Progenitor cell of endocrine pancreas (in vitro differentiated cells): ENCODE data around the gene SMAD5. TPM values are rescaled to one million over a fixed set of nuclear protein-coding genes. Genes with fewer than 3 reads are reported as not detected.

Source experiments
- DNase-seq: peaks from one replicate; pipeline ENCODE4 v3.0.0; 2021; ENCODE audit warnings: low spot score; ENCODE audit not compliant: unreplicated experiment
- H3K27ac Mint-ChIP-seq: 2 replicates; pipeline ENCODE4 v1.8.0; 2021; ENCODE audit warnings: mild to moderate bottlenecking, moderate library complexity, mixed read lengths
- H3K27me3 Mint-ChIP-seq: 2 replicates; pipeline ENCODE4 v1.8.0; 2021; ENCODE audit warnings: mixed read lengths
- H3K36me3 Mint-ChIP-seq: 2 replicates; pipeline ENCODE4 v1.8.0; 2022; ENCODE audit warnings: mixed read lengths; ENCODE audit not compliant: insufficient read depth
- H3K4me1 Mint-ChIP-seq: 2 replicates; pipeline ENCODE4 v1.8.0; 2021; ENCODE audit warnings: low read depth, mixed read lengths
- H3K4me3 Mint-ChIP-seq: 2 replicates; pipeline ENCODE4 v1.8.0; 2021; ENCODE audit warnings: low read depth, mild to moderate bottlenecking, moderate library complexity, mixed read lengths
- H3K9me3 Mint-ChIP-seq: 2 replicates; pipeline ENCODE4 v1.8.0; 2021; ENCODE audit warnings: low read depth, mixed read lengths
- total RNA-seq: library from RNA; stranded (reverse); gene quantifications from 2 replicates; pipeline ENCODE4 v1.2.1, GENCODE V29; 2021
- TF ChIP-seq, protein P1 (sequence below): fragments of 200-600 bp; sonication (generic); IDR thresholded peaks from one replicate; pipeline ENCODE4 v1.5.0; 2021; ENCODE audit warnings: antibody characterized with exemption, mild to moderate bottlenecking; ENCODE audit not compliant: unreplicated experiment

The SMAD5 gene
- total RNA-seq, 1 donor from 2014 or later: 92.3 TPM

DNA sequence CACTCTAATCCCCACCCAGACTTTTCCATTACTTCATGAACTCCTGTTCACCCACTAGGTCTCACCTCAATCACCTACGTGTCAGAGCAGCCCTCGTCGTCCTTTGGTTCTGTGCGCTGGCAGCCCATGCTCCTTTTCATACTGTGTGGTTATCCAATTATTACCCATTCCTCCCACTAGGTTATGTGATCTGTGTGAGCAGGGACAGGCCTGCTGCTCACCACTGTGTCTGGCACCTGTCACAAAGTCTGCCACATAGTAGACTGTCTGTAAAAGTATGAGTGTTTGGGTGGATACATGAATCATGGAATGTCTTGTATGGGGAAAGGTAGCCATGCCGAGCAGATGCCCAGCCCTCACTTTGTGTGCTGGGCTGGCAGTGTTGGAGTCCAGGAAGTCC, 12.1 kb upstream of the SMAD5 start:
- TF ChIP-seq, protein P1, sequence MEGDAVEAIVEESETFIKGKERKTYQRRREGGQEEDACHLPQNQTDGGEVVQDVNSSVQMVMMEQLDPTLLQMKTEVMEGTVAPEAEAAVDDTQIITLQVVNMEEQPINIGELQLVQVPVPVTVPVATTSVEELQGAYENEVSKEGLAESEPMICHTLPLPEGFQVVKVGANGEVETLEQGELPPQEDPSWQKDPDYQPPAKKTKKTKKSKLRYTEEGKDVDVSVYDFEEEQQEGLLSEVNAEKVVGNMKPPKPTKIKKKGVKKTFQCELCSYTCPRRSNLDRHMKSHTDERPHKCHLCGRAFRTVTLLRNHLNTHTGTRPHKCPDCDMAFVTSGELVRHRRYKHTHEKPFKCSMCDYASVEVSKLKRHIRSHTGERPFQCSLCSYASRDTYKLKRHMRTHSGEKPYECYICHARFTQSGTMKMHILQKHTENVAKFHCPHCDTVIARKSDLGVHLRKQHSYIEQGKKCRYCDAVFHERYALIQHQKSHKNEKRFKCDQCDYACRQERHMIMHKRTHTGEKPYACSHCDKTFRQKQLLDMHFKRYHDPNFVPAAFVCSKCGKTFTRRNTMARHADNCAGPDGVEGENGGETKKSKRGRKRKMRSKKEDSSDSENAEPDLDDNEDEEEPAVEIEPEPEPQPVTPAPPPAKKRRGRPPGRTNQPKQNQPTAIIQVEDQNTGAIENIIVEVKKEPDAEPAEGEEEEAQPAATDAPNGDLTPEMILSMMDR: no peak
- peaks cover 17% of the 10 kb centered on the region for H3K27me3 Mint-ChIP-seq
- no peak overlapping the region for H3K27ac Mint-ChIP-seq
- no peaks in the 10 kb centered on the region for H3K36me3 Mint-ChIP-seq
- DNase-seq: no peak
- peaks cover 11% of the 10 kb centered on the region for H3K4me1 Mint-ChIP-seq
- H3K4me3 Mint-ChIP-seq: no peak overlapping the region
- H3K9me3 Mint-ChIP-seq: no peaks in the 10 kb centered on the region

DNA sequence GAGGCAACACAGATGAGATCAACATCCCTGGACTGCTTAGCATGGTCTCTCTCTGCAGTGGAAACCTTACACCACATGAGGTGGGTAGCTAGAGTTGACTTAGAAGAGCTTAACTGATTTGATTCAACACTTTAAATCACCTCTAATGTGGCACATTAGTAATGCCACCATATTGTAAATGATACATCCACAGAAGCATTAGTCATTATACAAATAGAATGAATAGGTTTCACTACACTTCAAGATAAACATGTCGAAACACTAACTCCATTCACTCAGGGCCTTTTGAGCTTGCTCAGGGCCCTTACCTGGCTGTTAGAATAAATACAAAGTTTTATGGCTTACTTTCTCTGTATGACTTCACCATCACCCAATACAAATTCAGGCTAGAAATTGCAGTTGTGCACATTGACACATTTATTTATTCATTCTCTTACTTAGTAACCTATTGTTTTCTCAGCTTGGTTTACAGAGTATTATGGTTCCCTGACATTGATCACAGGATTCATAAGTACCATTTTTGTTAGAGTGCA, 9.3 kb upstream of the SMAD5 start:
- Mint-ChIP-seq H3K36me3 (no peaks in the 10 kb centered on the region), H3K27me3 (peaks cover 15% of the 10 kb centered on the region), H3K27ac (peak overlapping the region; percentile 66)

DNA sequence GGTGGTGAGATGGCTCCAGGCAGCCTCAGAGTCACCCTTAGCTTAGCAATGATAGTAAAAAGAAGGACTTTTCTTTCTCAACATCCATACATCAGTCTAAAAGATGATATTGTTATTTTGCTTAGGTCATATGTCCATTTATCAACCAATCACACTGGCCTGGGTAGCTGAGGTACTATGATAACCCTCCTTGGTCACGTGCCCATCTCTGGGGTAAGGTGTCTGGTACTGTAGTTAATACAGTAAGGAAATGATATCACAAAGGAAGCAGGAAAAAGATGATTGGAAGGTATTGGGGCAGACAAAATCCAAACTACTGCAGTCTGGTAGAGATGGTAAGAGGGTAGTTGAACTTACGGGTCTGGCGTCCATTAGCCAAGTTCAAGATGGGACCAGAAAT, 5.1 kb upstream of the SMAD5 start:
- H3K36me3 Mint-ChIP-seq: no peaks in the 10 kb centered on the region
- no peaks in the 10 kb centered on the region for H3K9me3 Mint-ChIP-seq
- no peak overlapping the region for H3K4me3 Mint-ChIP-seq
- peaks cover 11% of the 10 kb centered on the region for H3K4me1 Mint-ChIP-seq
- H3K27ac Mint-ChIP-seq: no peak overlapping the region
- H3K27me3 Mint-ChIP-seq: peaks cover 4% of the 10 kb centered on the region
- DNase-seq: no peak
- TF ChIP-seq, protein P1: no peak

More for the DNA sequence above, 9.3 kb upstream of the SMAD5 start:
- H3K9me3 Mint-ChIP-seq: no peaks in the 10 kb centered on the region
- TF ChIP-seq, protein P1: no peak
- H3K4me3 Mint-ChIP-seq: no peak overlapping the region
- peaks cover 11% of the 10 kb centered on the region for H3K4me1 Mint-ChIP-seq
- no peak for DNase-seq

DNA sequence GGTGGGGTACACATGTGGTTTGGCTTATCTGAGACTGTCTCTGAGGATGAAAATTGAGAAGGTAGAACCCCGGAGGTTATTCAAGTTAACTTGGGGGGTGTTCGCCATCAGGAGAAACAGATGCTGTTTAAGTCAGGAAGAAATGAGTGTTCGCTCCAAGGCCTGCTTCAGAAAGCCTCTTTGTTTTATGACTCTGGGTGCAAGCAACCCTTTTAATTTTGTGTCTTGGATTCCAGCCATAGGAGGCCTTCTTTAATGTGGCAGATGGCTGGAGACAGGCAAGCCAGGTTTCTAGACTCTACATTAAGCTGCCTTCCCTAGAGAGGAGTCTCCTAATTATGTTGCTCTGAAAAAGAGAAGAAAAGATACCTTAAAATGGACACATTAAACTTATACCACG, 4.2 kb upstream of the SMAD5 start:
- H3K4me1 Mint-ChIP-seq: peaks cover 5% of the 10 kb centered on the region
- no peak for DNase-seq
- H3K27me3 Mint-ChIP-seq: peaks cover 4% of the 10 kb centered on the region
- TF ChIP-seq, protein P1: no peak
- H3K4me3 Mint-ChIP-seq: no peak overlapping the region
- no peaks in the 10 kb centered on the region for H3K36me3 Mint-ChIP-seq
- no peak overlapping the region for H3K27ac Mint-ChIP-seq
- H3K9me3 Mint-ChIP-seq: no peaks in the 10 kb centered on the region

DNA sequence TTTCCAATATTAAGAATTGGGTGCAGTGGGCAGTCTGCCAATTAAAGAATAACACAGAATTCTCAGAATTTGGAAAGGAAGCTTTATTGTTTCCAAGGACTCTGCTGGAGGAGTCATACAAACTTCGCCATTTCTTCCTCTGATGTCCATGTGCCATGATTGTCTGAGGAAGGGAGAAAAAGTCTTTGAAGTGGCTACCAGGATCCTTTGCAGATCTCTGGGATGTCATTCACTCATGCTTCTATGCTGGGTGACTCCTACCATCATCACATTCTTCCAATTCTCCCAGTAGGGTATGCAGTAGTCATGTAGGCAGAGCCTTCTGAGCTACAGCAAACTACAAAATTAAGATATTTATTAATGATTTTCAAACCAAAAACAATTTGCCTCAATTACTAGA, 3.2 kb upstream of the SMAD5 start:
- H3K4me3 Mint-ChIP-seq: no peak overlapping the region
- H3K36me3 Mint-ChIP-seq: no peaks in the 10 kb centered on the region
- H3K9me3 Mint-ChIP-seq: no peaks in the 10 kb centered on the region
- no peak for DNase-seq
- TF ChIP-seq, protein P1: no peak
- H3K4me1 Mint-ChIP-seq: peaks cover 5% of the 10 kb centered on the region
- peaks cover 4% of the 10 kb centered on the region for H3K27me3 Mint-ChIP-seq
- no peak overlapping the region for H3K27ac Mint-ChIP-seq
